GM21447 (cell line): ENCODE results near the gene LRCH4.
A peak's percentile ranks its signal among the peaks of the same experiment; 100 is the strongest.

Experiments used
- ATAC-seq: cut with Tn5 transposase; IDR thresholded peaks from one replicate; pipeline ENCODE4 v1.9.1; 2021; ENCODE audit not compliant: unreplicated experiment

The LRCH4 gene, protein sequence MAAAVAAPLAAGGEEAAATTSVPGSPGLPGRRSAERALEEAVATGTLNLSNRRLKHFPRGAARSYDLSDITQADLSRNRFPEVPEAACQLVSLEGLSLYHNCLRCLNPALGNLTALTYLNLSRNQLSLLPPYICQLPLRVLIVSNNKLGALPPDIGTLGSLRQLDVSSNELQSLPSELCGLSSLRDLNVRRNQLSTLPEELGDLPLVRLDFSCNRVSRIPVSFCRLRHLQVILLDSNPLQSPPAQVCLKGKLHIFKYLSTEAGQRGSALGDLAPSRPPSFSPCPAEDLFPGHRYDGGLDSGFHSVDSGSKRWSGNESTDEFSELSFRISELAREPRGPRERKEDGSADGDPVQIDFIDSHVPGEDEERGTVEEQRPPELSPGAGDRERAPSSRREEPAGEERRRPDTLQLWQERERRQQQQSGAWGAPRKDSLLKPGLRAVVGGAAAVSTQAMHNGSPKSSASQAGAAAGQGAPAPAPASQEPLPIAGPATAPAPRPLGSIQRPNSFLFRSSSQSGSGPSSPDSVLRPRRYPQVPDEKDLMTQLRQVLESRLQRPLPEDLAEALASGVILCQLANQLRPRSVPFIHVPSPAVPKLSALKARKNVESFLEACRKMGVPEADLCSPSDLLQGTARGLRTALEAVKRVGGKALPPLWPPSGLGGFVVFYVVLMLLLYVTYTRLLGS

GRCh38 chr7:100585511-100586265, at the start of gene LRCH4:
Gene LRCH4, minus strand, starts transcription at chr7:100586129. Its CDS starts 29 bp downstream, at chr7:100586100.
- peak; percentile 19 for ATAC-seq

DNA sequence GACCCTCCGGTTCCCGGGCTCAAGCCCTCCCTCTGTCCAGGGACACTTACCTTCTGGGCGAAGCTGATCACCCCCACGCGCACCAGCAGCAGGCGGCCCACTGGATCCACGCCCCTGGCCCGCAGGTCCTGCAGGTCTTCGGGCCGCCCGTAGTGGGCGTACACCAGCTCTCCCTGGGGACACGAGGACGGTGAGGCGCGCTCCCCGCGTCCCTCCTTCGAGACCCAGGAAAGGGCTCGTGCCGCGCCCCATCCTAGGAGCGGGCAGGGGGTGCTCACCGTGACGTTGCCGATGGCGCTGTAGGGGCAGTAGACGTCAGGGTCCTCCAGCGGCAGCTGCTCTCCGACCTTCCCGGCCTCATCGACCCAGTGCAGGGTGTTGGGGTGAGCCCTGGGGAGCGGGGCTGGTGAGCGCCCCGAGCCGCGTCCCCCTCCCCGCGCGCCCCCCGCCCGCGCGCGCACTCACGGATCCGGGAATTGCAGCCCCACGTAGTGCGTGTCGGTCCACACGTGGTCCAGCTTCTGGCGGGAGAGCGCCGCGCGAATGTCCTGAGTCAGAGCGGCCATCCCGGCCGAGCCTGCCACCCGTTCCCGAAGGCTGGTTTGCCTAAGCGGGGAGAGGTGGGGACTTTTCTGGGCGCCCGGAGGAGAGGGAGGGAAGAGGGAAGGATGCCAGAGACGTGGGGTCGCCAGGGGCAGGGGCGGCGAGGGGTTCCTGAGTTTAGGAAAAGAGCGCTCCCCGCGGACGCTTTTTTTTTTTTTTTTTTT, 47.2 kb upstream of the LRCH4 start:
- ATAC-seq = peak; percentile 50

GRCh38 chr7:100630066-100630465, 44.1 kb upstream of the LRCH4 start:
- ATAC-seq = no peak

DNA sequence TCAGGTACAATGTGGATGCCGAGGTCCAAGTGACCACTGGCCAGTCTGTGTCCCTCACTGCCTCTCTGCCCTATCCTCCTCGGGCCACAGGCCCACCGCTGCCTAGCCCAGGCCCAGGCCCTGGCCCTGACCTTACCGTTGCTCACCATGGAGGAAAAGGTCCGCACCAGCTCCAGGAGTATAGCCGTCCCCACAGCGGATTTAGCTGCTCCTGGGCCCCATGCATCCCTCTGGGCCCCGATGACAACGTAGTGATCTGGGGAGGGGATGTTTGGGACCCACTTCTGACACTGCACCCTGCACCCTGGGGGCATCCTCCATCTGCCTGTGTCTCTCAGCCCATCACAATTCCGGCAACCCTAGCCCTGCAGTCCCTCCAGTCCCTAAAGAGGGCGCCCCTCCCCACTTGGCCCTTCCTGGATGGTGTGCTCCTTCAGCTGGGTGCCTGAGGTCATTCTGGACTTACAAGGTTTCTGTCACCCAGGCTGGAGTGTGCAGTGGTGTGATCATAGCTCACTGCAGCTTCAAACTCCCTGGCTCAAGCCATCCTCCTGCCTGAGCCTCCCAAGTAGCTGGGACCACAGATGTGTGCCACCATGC, 43.3 kb upstream of the LRCH4 start:
- no peak for ATAC-seq

DNA sequence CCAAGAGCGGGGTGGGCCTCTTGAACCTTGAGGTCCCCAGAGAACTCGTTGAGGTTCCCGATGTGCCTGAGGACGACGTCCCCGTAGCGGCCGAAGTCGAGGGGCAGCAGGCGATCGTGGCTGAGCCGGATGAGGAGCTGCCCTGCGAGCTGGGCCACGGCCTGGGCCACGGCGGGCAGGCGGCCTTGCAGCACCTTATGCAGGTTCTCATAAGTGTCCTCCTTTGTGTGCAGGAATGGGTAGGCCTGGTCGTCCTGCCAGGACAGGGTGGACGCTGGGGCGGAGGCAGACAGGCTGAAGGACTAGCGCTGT, 41.3 kb upstream of the LRCH4 start:
- no peak for ATAC-seq

DNA sequence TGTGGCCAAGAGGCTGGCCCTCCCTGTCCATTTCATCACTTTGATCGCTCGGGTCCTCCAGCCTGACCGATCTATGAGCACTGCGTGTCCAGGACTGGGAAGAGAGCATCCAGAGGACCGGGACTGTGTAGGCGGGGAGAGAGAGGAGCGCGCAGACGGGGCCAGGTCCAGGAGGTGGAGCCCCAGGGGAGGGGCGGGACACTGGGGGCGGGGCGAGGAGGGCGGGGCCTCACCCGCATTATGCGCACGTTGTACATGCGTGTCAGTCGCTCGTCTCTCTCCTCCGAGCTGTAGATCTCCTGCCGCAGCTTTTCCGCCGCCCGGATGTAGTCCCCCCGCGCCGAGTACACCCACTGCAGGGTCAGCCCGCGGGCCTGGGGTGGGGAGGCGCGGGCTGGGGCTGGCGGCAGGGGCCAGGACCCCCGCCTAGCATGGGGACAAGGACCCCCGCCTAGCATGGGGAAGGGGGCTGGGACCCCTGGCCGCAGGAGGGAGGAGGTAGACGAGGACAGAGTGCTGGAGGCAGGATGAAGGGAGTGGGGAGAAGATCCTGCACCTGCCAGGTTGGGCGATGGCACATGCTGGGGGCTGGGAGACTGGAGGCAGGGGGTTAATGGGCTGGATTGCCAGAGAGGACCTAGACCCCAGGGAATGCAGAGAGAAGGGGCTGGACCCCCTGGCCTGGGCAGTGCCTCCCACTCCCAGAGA, 40.8 kb upstream of the LRCH4 start:
- ATAC-seq = peak; percentile 75

DNA sequence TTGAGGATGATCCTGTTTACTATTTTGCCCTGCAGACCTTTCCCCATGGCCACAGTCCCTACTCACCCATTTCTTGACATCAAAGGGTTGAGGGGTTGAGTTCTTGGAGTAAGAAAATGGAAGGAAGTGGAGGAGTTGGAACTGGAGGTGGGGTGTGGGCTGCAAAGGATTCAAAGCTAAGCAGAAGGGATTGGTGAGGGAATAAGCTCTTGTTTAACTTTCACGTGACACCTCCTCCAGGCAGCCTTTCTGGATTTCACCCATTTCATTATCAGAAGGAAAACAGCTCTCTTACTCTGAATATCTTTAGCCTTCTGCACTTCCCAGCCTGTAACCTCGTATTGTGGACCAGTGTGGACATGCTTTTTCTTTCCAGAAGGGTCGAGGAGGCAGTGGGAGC, 40.1 kb upstream of the LRCH4 start:
- no peak for ATAC-seq

- no peak for ATAC-seq
Measured at GRCh38 chr7:100623951-100624824, 38.3 kb upstream of the LRCH4 start.

DNA sequence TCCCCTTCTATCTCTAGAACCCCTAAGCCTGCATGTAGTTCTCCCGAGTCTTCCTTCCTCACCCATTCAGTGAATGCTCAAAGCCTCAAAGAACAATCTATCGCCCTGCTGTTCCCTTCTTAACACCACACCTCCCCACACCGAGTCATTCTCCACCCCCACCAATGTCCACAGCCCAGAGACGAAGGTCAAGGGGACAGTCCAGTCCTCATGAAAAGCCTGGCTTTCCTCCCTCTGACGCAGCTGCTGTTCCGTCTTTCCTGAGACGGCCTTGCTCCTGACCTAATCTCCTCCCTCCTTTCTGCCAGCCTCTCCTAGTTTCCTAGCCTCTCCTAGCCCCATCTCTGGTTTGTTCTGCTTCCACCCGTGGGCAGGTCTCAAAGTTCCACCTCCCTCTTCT, 35.6 kb upstream of the LRCH4 start:
- ATAC-seq = no peak

DNA sequence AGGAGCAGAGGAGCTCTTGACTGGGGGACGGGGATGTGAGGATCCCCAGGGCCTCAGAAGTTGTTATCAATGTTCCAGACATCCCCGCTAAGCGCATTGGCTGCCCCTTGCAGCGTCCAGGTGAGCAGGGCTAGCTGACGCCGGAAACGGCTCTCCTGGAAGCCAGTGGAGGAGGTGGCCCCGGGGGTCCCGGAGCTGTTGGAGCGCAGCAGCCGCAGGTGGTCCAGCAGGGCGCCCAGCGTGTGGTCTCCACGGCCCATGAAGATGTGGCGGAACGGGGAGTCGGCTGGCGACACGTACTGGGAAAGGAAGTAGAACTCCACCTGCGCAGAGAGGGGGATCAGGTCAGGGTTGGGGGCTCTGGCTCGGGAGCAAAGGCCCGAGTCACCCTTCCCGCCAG, 34.9 kb upstream of the LRCH4 start:
- ATAC-seq = no peak

- ATAC-seq = no peak
Measured at GRCh38 chr7:100620239-100620638, 34.3 kb upstream of the LRCH4 start.

GRCh38 chr7:100614308-100614861, 28.5 kb upstream of the LRCH4 start:
- ATAC-seq = no peak

DNA sequence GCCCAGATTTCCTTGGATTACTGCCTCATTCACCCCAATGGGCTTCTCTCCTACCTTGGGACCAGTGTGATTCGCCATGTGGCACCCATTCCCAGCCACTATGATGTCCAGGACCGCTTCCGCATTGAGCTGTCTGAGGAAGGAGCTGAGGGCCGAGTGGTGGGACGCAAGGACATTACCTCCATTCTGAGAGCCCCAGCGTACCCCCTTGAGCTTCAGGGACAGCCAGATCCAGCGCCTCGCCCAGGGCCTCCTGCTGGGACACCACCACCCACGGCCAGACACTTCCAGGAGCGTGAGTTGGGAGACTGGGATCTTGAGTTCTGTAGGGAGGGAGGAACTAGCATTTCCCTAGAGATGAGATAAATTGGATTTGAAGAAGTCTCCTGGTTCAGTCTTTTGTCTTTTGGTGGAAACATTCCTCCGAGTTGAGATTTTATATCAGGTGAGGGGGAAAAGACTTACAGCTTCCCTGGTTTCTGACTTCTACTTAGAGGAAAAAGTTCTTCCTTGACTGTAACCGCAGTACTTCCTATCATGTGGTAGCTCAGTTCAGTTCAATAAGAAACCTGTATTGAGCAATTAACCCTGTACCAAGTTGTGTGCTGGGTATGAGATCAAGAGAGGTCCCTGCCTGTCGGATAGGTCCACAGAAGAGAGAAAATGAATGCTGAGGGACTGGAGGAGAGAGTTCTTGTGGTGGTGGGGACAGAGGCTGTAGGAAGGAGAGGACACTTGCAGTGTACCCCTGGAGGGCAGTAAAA, 27.7 kb upstream of the LRCH4 start:
- no peak for ATAC-seq

- peak; percentile 10 for ATAC-seq
Measured at GRCh38 chr7:100612730-100613390, 26.9 kb upstream of the LRCH4 start.

GRCh38 chr7:100611983-100612729, 26.2 kb upstream of the LRCH4 start, which contains the start of gene MOSPD3:
Gene MOSPD3, plus strand, starts transcription at chr7:100612540. Its CDS starts 252 bp downstream, at chr7:100612792.
- ATAC-seq = peak; percentile 92

GRCh38 chr7:100609958-100610357, 24.0 kb upstream of the LRCH4 start:
- ATAC-seq = no peak

DNA sequence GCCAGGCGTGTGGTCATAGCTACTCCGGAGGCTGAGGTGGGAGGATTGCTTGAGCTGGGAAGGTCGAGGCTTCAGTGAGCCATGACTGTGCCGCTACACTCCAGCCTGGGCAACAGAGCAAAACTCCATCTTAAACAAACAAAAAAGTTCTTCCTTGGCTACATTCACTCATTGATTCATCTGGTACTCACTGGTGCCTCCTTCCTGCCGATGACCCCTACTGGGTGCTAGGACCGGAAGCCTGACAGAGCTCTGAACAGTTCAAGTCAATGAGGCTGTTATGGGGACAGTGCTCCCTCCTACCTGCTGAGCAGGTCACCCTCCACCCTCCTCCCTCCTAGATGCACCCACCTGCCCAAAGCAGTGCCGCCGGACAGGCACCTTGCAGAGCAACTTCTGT, 21.2 kb upstream of the LRCH4 start:
- ATAC-seq = no peak
